ENCODE results near the gene C3orf18. TPM values are rescaled to one million over a fixed set of nuclear protein-coding genes. Genes with fewer than 3 reads are reported as not detected.

C3orf18 gene
- total RNA-seq, 2 donors from 2014 or later = 7.5 to 11.0 TPM

- DNase-seq (ENCODE audit: low spot score) = no peak
- no peaks in the 10 kb centered on the region for H3K27me3 ChIP-seq (replicated peaks; ENCODE audit: insufficient read depth)
- TF ChIP-seq CTCF (IDR thresholded peaks at IDR 0.05) = no peak
- TF ChIP-seq POLR2A (IDR thresholded peaks at IDR 0.05) = no peak
- TF ChIP-seq POLR2AphosphoS5 (IDR thresholded peaks at IDR 0.05) = no peak
- H3K36me3 ChIP-seq = no peaks in the 10 kb centered on the region
- no peak overlapping the region for H3K4me3 ChIP-seq
- H3K27ac ChIP-seq = no peak overlapping the region
- 94% methylated on average over 4 of the region's 4 CpGs for WGBS
- H3K4me1 ChIP-seq (replicated peaks) = no peaks in the 10 kb centered on the region
- H3K9me3 ChIP-seq = no peaks in the 10 kb centered on the region
- intact Hi-C loops (cut with DNase I) = loop anchor here (1.0 kb wide), 1 partner anchor 41 kb away; no protein-coding TSS in a partner anchor
Observed at GRCh38 chr3:50572801-50573371, 5.3 kb upstream of the C3orf18 start.

- intact Hi-C loops (cut with DNase I) = loop anchor here (1.0 kb wide), 1 partner anchor 42 kb away; no protein-coding TSS in a partner anchor
- H3K36me3 ChIP-seq = no peaks in the 10 kb centered on the region
- DNase-seq (ENCODE audit: low spot score) = peak; percentile 72
- no peaks in the 10 kb centered on the region for H3K27me3 ChIP-seq (replicated peaks; ENCODE audit: insufficient read depth)
- no peak overlapping the region for H3K27ac ChIP-seq
- no peaks in the 10 kb centered on the region for H3K4me1 ChIP-seq (replicated peaks)
- 11% methylated on average over 1 of the region's 1 CpG for WGBS
- no peaks in the 10 kb centered on the region for H3K9me3 ChIP-seq
- TF ChIP-seq CTCF (IDR thresholded peaks at IDR 0.05) (peak; percentile 65 to 97 (median 90)), POLR2AphosphoS5 (IDR thresholded peaks at IDR 0.05) (peak; percentile 64), POLR2A (IDR thresholded peaks at IDR 0.05) (no peak)
- H3K4me3 ChIP-seq = no peak overlapping the region
Observed at GRCh38 chr3:50572158-50572557, 4.6 kb upstream of the C3orf18 start.

GRCh38 chr3:50571486-50571885 is 3.9 kb upstream of the C3orf18 start:
- DNase-seq (ENCODE audit: low spot score) = no peak
- 92% methylated on average over 4 of the region's 4 CpGs for WGBS
- peaks cover 3% of the 10 kb centered on the region for H3K4me1 ChIP-seq (replicated peaks)
- H3K4me3 ChIP-seq = no peak overlapping the region
- no peak overlapping the region for H3K27ac ChIP-seq
- TF ChIP-seq POLR2A (IDR thresholded peaks at IDR 0.05) (no peak), POLR2AphosphoS5 (IDR thresholded peaks at IDR 0.05) (no peak), CTCF (IDR thresholded peaks at IDR 0.05) (no peak)
- no peaks in the 10 kb centered on the region for H3K9me3 ChIP-seq
- no peaks in the 10 kb centered on the region for H3K36me3 ChIP-seq
- intact Hi-C loops (cut with DNase I) = no loop called here
- H3K27me3 ChIP-seq (replicated peaks; ENCODE audit: insufficient read depth) = no peaks in the 10 kb centered on the region

GRCh38 chr3:50570508-50571279 is 3.1 kb upstream of the C3orf18 start:
- no peak for DNase-seq (ENCODE audit: low spot score)
- peaks cover 3% of the 10 kb centered on the region for H3K4me1 ChIP-seq (replicated peaks)
- intact Hi-C loops (cut with DNase I) = no loop called here
- TF ChIP-seq CTCF (IDR thresholded peaks at IDR 0.05) (no peak), POLR2A (IDR thresholded peaks at IDR 0.05) (no peak), POLR2AphosphoS5 (IDR thresholded peaks at IDR 0.05) (no peak)
- WGBS = 77% methylated on average over 5 of the region's 5 CpGs
- H3K4me3 ChIP-seq = no peak overlapping the region
- H3K9me3 ChIP-seq = no peaks in the 10 kb centered on the region
- H3K27ac ChIP-seq = peak overlapping the region in 1 of 2 donors; percentile 87
- no peaks in the 10 kb centered on the region for H3K36me3 ChIP-seq
- H3K27me3 ChIP-seq (replicated peaks; ENCODE audit: insufficient read depth) = no peaks in the 10 kb centered on the region
